ENCODE results near the gene DOHH.

DNA sequence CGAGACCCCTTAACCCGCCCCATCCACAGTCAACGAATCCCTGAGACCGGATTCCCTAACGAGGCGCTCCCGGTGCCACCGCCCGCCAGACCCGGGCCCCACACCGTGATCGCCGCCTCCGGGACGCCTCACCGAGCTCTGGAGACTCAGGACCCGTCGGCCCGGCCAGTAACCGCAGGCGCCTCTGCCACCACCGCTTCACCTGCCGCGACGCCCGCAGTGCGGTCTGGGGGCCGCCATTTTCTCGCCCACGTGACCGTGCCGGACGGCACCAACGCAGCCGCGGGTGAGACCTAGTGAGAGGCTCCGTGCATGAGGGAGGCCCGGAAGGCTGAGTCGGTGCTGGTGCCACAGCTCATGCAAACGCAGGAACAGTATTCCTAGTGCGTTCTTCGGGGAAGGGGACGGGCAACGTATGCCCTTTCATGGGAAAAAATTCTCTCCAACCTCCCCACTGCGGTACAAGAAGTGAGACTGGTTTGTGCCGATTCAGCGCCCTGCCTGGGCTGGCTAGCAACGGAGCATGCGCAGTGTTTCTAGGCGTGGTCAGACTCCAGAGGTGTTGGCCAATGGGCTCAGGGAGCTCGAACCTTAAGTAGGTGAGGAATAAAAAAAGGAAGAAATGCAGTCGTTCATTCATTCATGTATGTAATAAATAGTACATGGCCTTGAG lies at the start of gene DOHH:
- TF ChIP-seq EZH2 (IDR thresholded peaks at IDR 0.05; ENCODE audit: insufficient read depth, poor library complexity, severe bottlenecking): no peak
- no peak for TF ChIP-seq EZH2phosphoT487 (IDR thresholded peaks at IDR 0.05; ENCODE audit: insufficient read depth, low read depth)
